ENCODE data around the gene SCNM1.
A peak's percentile ranks its signal among the peaks of the same experiment; 100 is the strongest.

Gene SCNM1

GRCh38 chr1:151157067-151157531 lies 8.8 kb upstream of the SCNM1 start:
- Histone ChIP-seq H3K9me3 (no peaks in the 10 kb centered on the region), H3K27me3 (no peaks in the 10 kb centered on the region), H3K4me1 (no peaks in the 10 kb centered on the region), H3K36me3 (peaks cover 22% of the 10 kb centered on the region), H3K4me3 (ENCODE audit: low read depth, low read length) (no peak overlapping the region)
- DNase-seq: no peak
- TF ChIP-seq CTCF (IDR thresholded peaks at IDR 0.05; ENCODE audit: low read depth, low read length): no peak

- Histone ChIP-seq H3K27me3 (no peaks in the 10 kb centered on the region), H3K36me3 (peaks cover 22% of the 10 kb centered on the region), H3K4me3 (ENCODE audit: low read depth, low read length) (no peak overlapping the region), H3K9me3 (no peaks in the 10 kb centered on the region), H3K4me1 (no peaks in the 10 kb centered on the region)
- no peak for TF ChIP-seq CTCF (IDR thresholded peaks at IDR 0.05; ENCODE audit: low read depth, low read length)
- no peak for DNase-seq
These were observed 7.6 kb upstream of the SCNM1 start for GRCh38 chr1:151158326-151158725.

- Histone ChIP-seq H3K27me3 (no peaks in the 10 kb centered on the region), H3K4me3 (ENCODE audit: low read depth, low read length) (no peak overlapping the region), H3K4me1 (no peaks in the 10 kb centered on the region), H3K36me3 (peaks cover 22% of the 10 kb centered on the region), H3K9me3 (no peaks in the 10 kb centered on the region)
- TF ChIP-seq CTCF (IDR thresholded peaks at IDR 0.05; ENCODE audit: low read depth, low read length): no peak
- no peak for DNase-seq
These were observed 7.1 kb upstream of the SCNM1 start for GRCh38 chr1:151158751-151159251.

- Histone ChIP-seq H3K36me3 (peaks cover 22% of the 10 kb centered on the region), H3K4me1 (no peaks in the 10 kb centered on the region; the same call in 1 of the 2 replicates), H3K9me3 (no peaks in the 10 kb centered on the region), H3K27me3 (no peaks in the 10 kb centered on the region), H3K4me3 (ENCODE audit: low read depth, low read length) (no peak overlapping the region)
- no peak for TF ChIP-seq CTCF (IDR thresholded peaks at IDR 0.05; ENCODE audit: low read depth, low read length)
- no peak for DNase-seq
These were observed 6.6 kb upstream of the SCNM1 start for GRCh38 chr1:151159373-151159772.

GRCh38 chr1:151164732-151165280 lies 1.1 kb upstream of the SCNM1 start:
- no peaks in the 10 kb centered on the region for H3K27me3 ChIP-seq
- H3K36me3 ChIP-seq: peaks cover 27% of the 10 kb centered on the region
- H3K9me3 ChIP-seq: no peaks in the 10 kb centered on the region
- no peak for DNase-seq
- no peaks in the 10 kb centered on the region; the same call in 1 of the 2 replicates for H3K4me1 ChIP-seq
- no peak for TF ChIP-seq CTCF (IDR thresholded peaks at IDR 0.05; ENCODE audit: low read depth, low read length)
- peak overlapping the region; percentile 89 for H3K4me3 ChIP-seq (ENCODE audit: low read depth, low read length)

- DNase-seq: no peak
- Histone ChIP-seq H3K9me3 (no peaks in the 10 kb centered on the region), H3K4me3 (ENCODE audit: low read depth, low read length) (peak overlapping the region; percentile 89), H3K4me1 (no peaks in the 10 kb centered on the region; the same call in 1 of the 2 replicates), H3K27me3 (no peaks in the 10 kb centered on the region), H3K36me3 (peaks cover 25% of the 10 kb centered on the region)
- TF ChIP-seq CTCF (IDR thresholded peaks at IDR 0.05; ENCODE audit: low read depth, low read length): no peak
These were observed 635 bp upstream of the SCNM1 start for GRCh38 chr1:151165281-151165737.

Measured in BE2C (cell line).